NB4 (cell line): ENCODE results near the gene NREP.

Experiments used
- DNase-seq: peaks from one replicate; pipeline ENCODE4 v3.0.0; 2010; ENCODE audit warnings: low read depth
- H3K4me3 ChIP-seq: one replicate; pipeline ENCODE4 v1.5.1; 2011; ENCODE audit warnings: mild to moderate bottlenecking, low read depth, low read length, moderate library complexity
- MYC ChIP-seq: IDR thresholded peaks from 2 replicates; pipeline ENCODE4 v1.6.1; 2011; ENCODE audit warnings: low read depth, low read length
- POLR2A ChIP-seq: IDR thresholded peaks from 2 replicates; pipeline ENCODE4 v1.6.1; 2011; ENCODE audit warnings: mild to moderate bottlenecking; ENCODE audit not compliant: insufficient read length; ENCODE audit errors: extremely low read depth
- TF ChIP-seq, protein P1 (sequence below): IDR thresholded peaks from 2 replicates; pipeline ENCODE4 v1.6.1; 2011; ENCODE audit warnings: low read depth, low read length
- TF ChIP-seq, protein P2 (sequence below): IDR thresholded peaks from one replicate; pipeline ENCODE4 v1.5.1; 2012; ENCODE audit warnings: low read depth, low read length

Gene NREP

DNA sequence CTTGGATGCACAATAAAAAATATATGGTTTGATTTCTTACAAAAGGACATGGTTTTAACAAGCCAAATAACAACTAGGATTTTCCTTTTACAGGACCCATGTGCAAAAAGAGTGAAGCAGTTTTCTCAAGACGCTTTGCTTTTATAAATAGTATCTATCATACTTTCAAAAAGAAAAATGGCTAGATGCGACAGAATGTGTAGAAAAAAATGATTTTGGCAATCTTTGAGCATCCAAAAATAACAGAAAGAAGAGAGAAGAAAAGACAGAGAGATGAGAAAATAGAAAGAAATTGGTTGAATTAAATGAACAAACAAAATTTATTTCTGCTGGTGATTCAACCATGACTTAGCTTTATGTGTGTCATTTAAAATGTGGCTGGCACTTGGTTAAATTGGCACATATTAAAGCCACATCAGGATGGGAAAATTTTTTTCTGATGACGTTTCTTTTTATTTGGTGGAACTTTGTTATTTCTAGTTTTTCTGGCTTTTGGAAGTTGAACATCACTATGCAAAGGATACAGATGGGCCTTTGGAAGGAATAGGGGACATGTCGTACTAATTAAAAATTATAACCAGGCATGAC is 35.6 kb upstream of the NREP start:
- TF ChIP-seq POLR2A (no peak), MYC (no peak)
- TF ChIP-seq, protein P1, sequence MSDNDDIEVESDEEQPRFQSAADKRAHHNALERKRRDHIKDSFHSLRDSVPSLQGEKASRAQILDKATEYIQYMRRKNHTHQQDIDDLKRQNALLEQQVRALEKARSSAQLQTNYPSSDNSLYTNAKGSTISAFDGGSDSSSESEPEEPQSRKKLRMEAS, result no peak
- TF ChIP-seq, protein P2, sequence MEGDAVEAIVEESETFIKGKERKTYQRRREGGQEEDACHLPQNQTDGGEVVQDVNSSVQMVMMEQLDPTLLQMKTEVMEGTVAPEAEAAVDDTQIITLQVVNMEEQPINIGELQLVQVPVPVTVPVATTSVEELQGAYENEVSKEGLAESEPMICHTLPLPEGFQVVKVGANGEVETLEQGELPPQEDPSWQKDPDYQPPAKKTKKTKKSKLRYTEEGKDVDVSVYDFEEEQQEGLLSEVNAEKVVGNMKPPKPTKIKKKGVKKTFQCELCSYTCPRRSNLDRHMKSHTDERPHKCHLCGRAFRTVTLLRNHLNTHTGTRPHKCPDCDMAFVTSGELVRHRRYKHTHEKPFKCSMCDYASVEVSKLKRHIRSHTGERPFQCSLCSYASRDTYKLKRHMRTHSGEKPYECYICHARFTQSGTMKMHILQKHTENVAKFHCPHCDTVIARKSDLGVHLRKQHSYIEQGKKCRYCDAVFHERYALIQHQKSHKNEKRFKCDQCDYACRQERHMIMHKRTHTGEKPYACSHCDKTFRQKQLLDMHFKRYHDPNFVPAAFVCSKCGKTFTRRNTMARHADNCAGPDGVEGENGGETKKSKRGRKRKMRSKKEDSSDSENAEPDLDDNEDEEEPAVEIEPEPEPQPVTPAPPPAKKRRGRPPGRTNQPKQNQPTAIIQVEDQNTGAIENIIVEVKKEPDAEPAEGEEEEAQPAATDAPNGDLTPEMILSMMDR, result no peak
- no peak overlapping the region for H3K4me3 ChIP-seq
- DNase-seq, result no peak

DNA sequence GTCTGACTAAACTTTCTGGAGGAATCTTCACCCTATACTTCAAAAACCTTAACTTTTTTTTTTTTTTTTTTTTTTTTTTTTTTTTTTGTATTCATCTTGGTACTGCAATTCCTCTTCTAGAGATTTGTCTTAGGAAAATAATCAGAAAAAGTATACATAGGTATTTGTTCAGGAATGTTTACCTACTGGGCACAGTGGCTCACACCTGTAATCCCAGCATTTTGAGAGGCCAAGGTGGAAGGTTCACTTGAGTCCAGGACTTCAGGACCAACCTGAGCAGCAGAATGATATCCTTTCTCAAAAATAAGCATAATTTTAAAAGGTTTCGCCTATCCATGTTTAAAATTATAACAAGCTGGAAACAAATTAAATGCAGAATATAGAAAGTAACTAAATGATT is 33.3 kb upstream of the NREP start:
- TF ChIP-seq, protein P1, result no peak
- TF ChIP-seq, protein P2, result no peak
- no peak for DNase-seq
- H3K4me3 ChIP-seq, result no peak overlapping the region

DNA sequence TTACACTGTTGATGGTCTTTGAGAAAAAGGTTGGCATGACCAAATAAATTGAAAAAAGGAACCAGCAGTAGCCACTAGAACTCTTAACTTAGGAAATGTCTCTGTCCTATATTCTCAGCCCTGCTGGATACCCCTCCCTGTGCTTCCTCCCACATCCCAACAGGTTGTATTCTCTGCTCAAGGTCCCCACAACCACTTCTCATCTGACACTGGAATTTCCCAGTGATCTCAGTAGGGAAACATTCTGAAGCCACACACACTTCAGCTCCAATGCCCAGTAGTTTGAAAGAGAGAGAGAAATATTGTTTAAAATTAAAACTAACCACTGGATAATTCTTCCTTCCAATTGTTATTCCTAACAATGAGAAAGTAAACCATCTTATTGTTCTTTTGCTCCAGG is 30.0 kb upstream of the NREP start:
- no peak overlapping the region for H3K4me3 ChIP-seq
- DNase-seq, result no peak
- TF ChIP-seq, protein P2, result no peak
- no peak for TF ChIP-seq MYC
- TF ChIP-seq, protein P1, result no peak
- TF ChIP-seq POLR2A, result no peak

DNA sequence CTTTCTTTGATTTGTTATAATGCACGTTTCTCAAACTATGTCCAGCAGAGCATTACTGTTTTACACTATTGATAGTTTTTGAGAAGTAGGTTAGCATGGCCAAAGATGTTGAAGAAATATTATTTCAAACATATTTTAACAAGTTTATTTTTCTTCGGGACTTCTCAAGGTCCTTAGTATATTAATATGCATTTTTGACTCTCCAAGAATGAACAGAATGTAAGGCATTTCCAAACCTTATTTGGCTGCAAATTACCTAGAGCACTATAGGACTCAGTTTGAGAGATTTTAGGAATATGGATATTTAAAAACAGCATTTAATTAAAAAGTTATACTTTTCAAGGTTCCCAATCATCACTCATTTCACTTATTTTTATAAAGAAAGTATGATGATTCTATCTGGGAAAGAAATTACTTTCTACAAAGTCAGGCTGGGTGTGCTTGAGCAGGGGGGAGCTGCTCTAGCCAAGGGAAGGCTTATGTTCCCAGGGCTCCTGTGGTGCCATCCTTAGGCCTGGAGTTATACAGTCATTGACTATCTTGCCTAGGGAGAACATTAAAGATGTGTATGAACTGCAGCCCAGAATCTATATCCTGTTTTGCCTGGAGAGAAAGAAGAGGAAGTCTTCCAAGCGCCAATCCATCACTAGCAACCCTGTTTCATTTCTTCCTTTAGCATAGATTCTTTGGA is 27.6 kb upstream of the NREP start:
- H3K4me3 ChIP-seq, result no peak overlapping the region
- DNase-seq, result no peak
- TF ChIP-seq, protein P1, result no peak
- no peak for TF ChIP-seq MYC
- TF ChIP-seq POLR2A, result no peak
- TF ChIP-seq, protein P2, result no peak

DNA sequence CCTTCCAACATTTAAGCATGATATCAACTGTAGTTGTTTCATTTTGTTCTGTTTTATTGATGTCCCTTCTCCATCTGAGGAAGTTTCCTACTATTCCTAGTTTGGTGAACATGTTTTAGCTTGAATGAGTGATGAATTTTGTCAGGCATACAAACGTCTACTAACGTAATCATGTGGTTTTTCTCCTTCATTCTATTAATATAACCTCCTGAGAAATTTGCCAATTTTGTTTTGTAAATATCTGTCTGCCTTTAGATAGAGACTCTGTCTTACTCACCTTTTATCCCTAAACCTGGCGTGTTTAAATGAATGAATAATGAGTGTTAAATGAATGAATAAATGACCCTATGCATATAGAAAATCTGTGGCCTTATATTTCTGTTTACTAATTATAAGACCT is 26.5 kb upstream of the NREP start:
- TF ChIP-seq, protein P2, result no peak
- no peak for TF ChIP-seq POLR2A
- TF ChIP-seq, protein P1, result no peak
- no peak for TF ChIP-seq MYC
- no peak for DNase-seq
- H3K4me3 ChIP-seq, result no peak overlapping the region
